Measurements from ENCODE around the gene PPP6C. TPM values are rescaled to one million over a fixed set of nuclear protein-coding genes. Genes with fewer than 3 reads are reported as not detected.

Gene PPP6C
- total and polyA plus RNA-seq, 2 of the 13 experiments (the other 11 are each of a cell fraction or from before 2014, with no cell fraction given) = 18.5 to 20.9 TPM

DNA sequence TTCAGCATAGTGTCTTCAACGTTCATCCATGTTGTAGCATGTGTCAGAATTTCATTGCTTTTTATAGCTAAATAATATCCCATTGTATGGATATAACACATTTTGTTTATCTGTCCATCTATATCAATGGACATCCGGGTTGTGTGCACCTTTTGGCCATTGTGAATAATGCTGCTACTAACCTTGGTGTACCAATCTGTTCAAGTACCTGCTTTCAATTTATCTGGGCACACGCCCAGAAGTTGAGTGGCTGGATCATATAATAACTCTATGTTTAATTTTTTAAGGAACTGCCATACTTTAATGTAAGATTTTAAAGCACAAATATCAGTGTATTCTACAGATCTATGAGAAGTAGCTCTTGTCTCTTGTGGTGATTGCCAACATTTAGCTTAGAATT is 89.8 kb downstream of the PPP6C start:
- Histone ChIP-seq H2AFZ (ENCODE audit: low read length) (no peak overlapping the region), H3K9me3 (ENCODE audit: low read length) (no peaks in the 10 kb centered on the region), H3K36me3 (replicated peaks in 1 of 2; ENCODE audit: control insufficient read depth in 1 of 2, insufficient read depth in 2 of 2, low read length in 2 of 2) (no peaks in the 10 kb centered on the region; a peak in 1 of 5 replicates), H3K4me1 (ENCODE audit: insufficient read depth, low read length) (peaks cover 19% of the 10 kb centered on the region), H3K27me3 (ENCODE audit: control insufficient read depth in 1 of 2, insufficient read depth in 2 of 2, low read length in 2 of 2) (no peaks in the 10 kb centered on the region), H3K79me2 (ENCODE audit: insufficient read depth, low read length) (no peaks in the 10 kb centered on the region), H3K9ac (ENCODE audit: insufficient read depth, low read depth, low read length) (no peak overlapping the region), H3K4me2 (ENCODE audit: low read depth, low read length) (no peak overlapping the region), H3K4me3 (replicated peaks in 1 of 3; ENCODE audit: insufficient read depth in 1 of 3, low read depth in 2 of 3, low read length in 3 of 3) (no peak overlapping the region), H4K20me1 (ENCODE audit: insufficient read depth, low read length) (no peaks in the 10 kb centered on the region), H3K27ac (ENCODE audit: extremely low read length, insufficient read depth, low read length) (no peak overlapping the region)
- ChIA-PET POLR2A (no interaction called here), CTCF (ENCODE audit: low intra/inter-chr PET ratio, low total read pairs) (no interaction called here)
- BruUV-seq (replicated peaks) = no TSS peak
- WGBS (ENCODE audit: low lambda C conversion rate) = 67% methylated on average over 3 of the region's 3 CpGs
- FAIRE-seq (no peak), DNase-seq (ENCODE audit: low spot score) (no peak), ATAC-seq (no peak)
- intact Hi-C loops (cut with micrococcal nuclease; ENCODE audit: unreplicated experiment) (no loop called here), in situ Hi-C loops (cut with HindIII; ENCODE audit: extremely low pct_ligation_motif_present, low pct_unique_long_range_greater_than_20kb) (no loop called here)
- TF ChIP-seq HDAC2 (CRISPR knock-in tag; IDR thresholded peaks at IDR 0.05) (no peak), PCBP2 (optimal IDR thresholded peaks at IDR 0.05; ENCODE audit: low read depth, low read length, poor library complexity, severe bottlenecking) (no peak), ZFP41 (CRISPR knock-in tag; IDR thresholded peaks at IDR 0.05; ENCODE audit: borderline replicate concordance) (no peak), POLR2AphosphoS2 (IDR thresholded peaks at IDR 0.05; ENCODE audit: low read depth, low read length) (no peak), ZNF572 (CRISPR knock-in tag; IDR thresholded peaks at IDR 0.05) (no peak), ZNF501 (CRISPR knock-in tag; IDR thresholded peaks at IDR 0.05) (no peak), ZNF124 (CRISPR knock-in tag; IDR thresholded peaks at IDR 0.05) (no peak), ZNF788 (CRISPR knock-in tag; IDR thresholded peaks at IDR 0.05; ENCODE audit: borderline replicate concordance) (no peak), ETV5 (CRISPR knock-in tag; IDR thresholded peaks at IDR 0.05; ENCODE audit: borderline replicate concordance) (no peak), SKI (IDR thresholded peaks at IDR 0.05; ENCODE audit: partially characterized antibody) (no peak)
- TF ChIP-seq, protein P1, sequence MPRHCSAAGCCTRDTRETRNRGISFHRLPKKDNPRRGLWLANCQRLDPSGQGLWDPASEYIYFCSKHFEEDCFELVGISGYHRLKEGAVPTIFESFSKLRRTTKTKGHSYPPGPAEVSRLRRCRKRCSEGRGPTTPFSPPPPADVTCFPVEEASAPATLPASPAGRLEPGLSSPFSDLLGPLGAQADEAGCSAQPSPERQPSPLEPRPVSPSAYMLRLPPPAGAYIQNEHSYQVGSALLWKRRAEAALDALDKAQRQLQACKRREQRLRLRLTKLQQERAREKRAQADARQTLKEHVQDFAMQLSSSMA (CRISPR knock-in tag; IDR thresholded peaks at IDR 0.05) = no peak
- TF ChIP-seq, protein P2, sequence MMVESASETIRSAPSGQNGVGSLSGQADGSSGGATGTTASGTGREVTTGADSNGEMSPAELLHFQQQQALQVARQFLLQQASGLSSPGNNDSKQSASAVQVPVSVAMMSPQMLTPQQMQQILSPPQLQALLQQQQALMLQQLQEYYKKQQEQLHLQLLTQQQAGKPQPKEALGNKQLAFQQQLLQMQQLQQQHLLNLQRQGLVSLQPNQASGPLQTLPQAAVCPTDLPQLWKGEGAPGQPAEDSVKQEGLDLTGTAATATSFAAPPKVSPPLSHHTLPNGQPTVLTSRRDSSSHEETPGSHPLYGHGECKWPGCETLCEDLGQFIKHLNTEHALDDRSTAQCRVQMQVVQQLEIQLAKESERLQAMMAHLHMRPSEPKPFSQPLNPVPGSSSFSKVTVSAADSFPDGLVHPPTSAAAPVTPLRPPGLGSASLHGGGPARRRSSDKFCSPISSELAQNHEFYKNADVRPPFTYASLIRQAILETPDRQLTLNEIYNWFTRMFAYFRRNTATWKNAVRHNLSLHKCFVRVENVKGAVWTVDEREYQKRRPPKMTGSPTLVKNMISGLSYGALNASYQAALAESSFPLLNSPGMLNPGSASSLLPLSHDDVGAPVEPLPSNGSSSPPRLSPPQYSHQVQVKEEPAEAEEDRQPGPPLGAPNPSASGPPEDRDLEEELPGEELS (CRISPR knock-in tag; IDR thresholded peaks at IDR 0.05) = no peak
- TF ChIP-seq, protein P3, sequence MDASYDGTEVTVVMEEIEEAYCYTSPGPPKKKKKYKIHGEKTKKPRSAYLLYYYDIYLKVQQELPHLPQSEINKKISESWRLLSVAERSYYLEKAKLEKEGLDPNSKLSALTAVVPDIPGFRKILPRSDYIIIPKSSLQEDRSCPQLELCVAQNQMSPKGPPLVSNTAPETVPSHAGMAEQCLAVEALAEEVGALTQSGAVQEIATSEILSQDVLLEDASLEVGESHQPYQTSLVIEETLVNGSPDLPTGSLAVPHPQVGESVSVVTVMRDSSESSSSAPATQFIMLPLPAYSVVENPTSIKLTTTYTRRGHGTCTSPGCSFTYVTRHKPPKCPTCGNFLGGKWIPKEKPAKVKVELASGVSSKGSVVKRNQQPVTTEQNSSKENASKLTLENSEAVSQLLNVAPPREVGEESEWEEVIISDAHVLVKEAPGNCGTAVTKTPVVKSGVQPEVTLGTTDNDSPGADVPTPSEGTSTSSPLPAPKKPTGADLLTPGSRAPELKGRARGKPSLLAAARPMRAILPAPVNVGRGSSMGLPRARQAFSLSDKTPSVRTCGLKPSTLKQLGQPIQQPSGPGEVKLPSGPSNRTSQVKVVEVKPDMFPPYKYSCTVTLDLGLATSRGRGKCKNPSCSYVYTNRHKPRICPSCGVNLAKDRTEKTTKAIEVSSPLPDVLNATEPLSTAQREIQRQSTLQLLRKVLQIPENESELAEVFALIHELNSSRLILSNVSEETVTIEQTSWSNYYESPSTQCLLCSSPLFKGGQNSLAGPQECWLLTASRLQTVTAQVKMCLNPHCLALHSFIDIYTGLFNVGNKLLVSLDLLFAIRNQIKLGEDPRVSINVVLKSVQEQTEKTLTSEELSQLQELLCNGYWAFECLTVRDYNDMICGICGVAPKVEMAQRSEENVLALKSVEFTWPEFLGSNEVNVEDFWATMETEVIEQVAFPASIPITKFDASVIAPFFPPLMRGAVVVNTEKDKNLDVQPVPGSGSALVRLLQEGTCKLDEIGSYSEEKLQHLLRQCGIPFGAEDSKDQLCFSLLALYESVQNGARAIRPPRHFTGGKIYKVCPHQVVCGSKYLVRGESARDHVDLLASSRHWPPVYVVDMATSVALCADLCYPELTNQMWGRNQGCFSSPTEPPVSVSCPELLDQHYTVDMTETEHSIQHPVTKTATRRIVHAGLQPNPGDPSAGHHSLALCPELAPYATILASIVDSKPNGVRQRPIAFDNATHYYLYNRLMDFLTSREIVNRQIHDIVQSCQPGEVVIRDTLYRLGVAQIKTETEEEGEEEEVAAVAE (CRISPR knock-in tag; IDR thresholded peaks at IDR 0.05; ENCODE audit: borderline replicate concordance) = no peak
